ENCODE results near the gene COL5A1.

DNA sequence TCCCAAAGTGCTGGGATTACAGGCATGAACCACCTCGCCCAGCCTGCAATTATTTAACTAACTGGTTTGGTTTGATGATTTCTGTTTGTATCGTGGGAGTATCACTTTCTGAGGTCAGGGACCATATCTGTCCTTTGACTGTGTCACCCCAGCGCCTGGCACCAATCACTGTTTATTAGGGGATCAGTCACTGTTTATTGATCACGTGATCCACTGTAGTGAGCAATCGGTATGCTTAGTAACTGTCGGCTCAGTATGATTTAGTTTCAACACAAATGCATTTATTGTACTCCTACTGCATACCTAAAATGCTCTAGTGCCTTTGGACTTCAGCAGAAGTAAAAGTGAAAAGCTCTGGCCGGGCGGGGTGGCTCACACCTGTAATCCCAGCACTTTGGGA is 54.8 kb downstream of the COL5A1 start:
- TF ChIP-seq, protein P1, sequence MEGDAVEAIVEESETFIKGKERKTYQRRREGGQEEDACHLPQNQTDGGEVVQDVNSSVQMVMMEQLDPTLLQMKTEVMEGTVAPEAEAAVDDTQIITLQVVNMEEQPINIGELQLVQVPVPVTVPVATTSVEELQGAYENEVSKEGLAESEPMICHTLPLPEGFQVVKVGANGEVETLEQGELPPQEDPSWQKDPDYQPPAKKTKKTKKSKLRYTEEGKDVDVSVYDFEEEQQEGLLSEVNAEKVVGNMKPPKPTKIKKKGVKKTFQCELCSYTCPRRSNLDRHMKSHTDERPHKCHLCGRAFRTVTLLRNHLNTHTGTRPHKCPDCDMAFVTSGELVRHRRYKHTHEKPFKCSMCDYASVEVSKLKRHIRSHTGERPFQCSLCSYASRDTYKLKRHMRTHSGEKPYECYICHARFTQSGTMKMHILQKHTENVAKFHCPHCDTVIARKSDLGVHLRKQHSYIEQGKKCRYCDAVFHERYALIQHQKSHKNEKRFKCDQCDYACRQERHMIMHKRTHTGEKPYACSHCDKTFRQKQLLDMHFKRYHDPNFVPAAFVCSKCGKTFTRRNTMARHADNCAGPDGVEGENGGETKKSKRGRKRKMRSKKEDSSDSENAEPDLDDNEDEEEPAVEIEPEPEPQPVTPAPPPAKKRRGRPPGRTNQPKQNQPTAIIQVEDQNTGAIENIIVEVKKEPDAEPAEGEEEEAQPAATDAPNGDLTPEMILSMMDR (IDR thresholded peaks at IDR 0.05), result no peak
- TF ChIP-seq EP300 (IDR thresholded peaks at IDR 0.05) (no peak), POLR2A (IDR thresholded peaks at IDR 0.05) (no peak)

Measured in tibial nerve (tissue), 4 donors.